ENCODE data around the gene KRT12. TPM values are rescaled to one million over a fixed set of nuclear protein-coding genes. Genes with fewer than 3 reads are reported as not detected.

Gene KRT12
- total RNA-seq, 1 donor, result not detected

DNA sequence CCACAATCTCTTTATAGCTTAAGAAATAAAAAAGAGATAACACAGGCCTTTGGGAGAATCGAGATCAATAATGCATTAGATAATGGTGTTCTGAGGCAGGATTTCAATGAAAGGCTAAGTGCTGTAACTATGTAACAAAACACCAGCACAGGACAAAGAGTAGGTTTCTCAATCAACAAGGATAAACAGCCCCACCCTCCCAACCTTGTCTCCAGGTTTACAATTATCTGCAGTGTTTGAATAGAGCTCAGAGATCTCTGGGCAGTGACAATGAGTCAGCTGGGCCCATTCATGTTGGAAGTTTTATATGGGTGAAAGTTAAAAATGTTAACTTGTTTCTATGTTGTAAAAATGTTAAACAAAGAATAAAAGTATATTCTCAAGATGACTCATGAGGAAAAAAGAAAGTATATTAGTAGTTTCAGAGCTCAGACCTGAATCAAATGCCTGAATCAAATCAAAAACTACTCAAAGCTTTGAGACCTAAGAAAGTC, 35.0 kb upstream of the KRT12 start:
- H3K4me3 ChIP-seq (ENCODE audit: low read depth, low read length), result no peak overlapping the region
- TF ChIP-seq CTCF (IDR thresholded peaks at IDR 0.05; ENCODE audit: insufficient read depth, low read length), result no peak
- peak; percentile 37 for DNase-seq (ENCODE audit: low read depth)

DNA sequence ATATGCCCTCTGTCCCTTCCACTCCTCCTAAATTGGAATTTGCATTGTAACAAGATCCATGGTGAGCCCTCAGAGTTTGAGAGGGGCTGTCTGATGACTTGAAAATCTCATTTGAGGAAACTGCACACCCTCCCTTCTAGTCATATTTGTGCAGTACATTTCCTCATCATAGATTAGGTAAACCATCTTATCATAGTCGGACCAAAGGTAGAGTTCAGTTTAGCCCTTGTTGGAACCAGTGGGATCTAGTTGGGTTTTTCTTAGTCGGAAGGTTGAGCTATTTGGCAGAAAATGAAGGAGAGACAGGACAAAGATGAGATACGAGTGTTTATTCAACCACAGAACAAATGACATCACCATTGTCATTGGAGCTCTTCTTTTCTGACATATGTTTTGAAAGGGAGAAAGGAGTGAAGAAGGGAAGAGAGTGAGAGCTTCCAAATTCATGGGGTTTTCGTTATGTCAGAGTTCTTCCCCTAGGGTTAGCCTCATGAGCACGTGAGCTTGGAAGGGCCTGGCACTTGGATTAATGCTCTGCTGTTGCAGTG, 33.9 kb upstream of the KRT12 start:
- DNase-seq (ENCODE audit: low read depth), result no peak

GRCh38 chr17:40896916-40897455, 30.0 kb upstream of the KRT12 start:
- no peak for DNase-seq (ENCODE audit: low read depth)
- TF ChIP-seq CTCF (IDR thresholded peaks at IDR 0.05; ENCODE audit: insufficient read depth, low read length), result no peak

More for the DNA sequence above, 33.9 kb upstream of the KRT12 start:
- TF ChIP-seq CTCF (IDR thresholded peaks at IDR 0.05; ENCODE audit: insufficient read depth, low read length), result no peak
- no peak overlapping the region for H3K4me3 ChIP-seq (ENCODE audit: low read depth, low read length)

DNA sequence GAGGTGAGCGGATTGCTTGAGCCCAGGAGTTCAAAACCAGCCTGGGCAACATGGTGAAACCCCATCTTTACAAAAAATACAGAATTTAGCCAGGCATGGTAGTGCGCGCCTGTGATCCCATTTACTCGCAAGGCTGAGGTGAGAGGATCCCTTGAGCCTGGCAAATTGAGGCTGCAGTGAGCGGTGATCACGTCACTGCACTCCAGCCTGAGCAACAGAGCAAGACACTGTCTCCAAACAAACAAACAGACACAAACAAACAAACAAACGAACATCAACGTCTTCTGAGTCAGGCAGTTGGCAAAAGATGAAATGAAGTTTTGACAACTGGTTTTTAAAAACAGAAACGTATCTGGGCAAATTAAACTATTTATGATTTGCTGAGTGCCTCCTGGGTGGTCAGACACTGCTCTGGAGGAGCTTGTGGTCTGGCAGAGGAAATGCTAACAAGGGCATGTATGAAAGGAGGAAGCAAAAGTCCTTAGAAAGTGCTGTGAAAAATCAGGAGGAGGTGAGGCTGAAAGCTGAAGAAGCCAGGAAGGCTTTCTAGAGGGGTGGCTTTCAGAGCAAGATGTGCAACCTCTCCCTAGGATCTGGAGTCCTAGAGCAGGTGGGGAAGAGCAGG, 28.2 kb upstream of the KRT12 start:
- no peak for DNase-seq (ENCODE audit: low read depth)
- no peak overlapping the region for H3K4me3 ChIP-seq (ENCODE audit: low read depth, low read length)
- TF ChIP-seq CTCF (IDR thresholded peaks at IDR 0.05; ENCODE audit: insufficient read depth, low read length), result no peak

More at GRCh38 chr17:40896916-40897455, 30.0 kb upstream of the KRT12 start:
- H3K4me3 ChIP-seq (ENCODE audit: low read depth, low read length), result no peak overlapping the region

DNA sequence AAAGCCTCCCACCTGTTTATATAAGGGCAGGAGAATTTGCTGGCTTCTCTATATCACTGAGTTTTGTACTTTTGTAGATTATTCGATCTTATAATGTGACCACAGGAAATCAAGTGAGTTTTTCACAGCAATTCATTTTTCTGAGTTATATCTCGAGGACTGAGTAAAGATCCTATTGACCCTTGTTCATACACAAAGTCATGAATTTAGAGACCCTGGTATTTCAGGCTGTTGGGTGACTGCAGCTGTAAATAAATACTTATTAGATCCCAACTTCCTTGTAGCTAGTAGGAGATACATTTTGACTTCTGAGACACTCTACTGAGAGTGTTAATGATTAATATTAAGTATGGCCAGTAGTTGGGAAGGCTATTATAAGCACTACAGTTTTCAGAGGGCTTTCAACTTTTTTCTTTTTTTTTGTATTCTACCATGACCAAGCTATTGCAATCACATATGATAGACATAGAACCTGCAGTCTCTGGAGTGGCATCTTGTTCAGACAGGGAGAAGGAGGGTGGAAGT, 21.2 kb upstream of the KRT12 start:
- DNase-seq (ENCODE audit: low read depth), result no peak
- no peak overlapping the region for H3K4me3 ChIP-seq (ENCODE audit: low read depth, low read length)
- TF ChIP-seq CTCF (IDR thresholded peaks at IDR 0.05; ENCODE audit: insufficient read depth, low read length), result no peak

GRCh38 chr17:40886090-40886489, 19.1 kb upstream of the KRT12 start:
- no peak for TF ChIP-seq CTCF (IDR thresholded peaks at IDR 0.05; ENCODE audit: insufficient read depth, low read length)
- DNase-seq (ENCODE audit: low read depth), result no peak
- no peak overlapping the region for H3K4me3 ChIP-seq (ENCODE audit: low read depth, low read length)
